Activated naive CD8-positive, alpha-beta T cell (primary cell): ENCODE results near the gene ATXN2.
A peak's percentile ranks its signal among the peaks of the same experiment; 100 is the strongest.

Experiments
- H3K27ac Mint-ChIP-seq: one replicate; pipeline ENCODE4 v1.8.0; 2021; ENCODE audit warnings: mixed read lengths
- H3K27me3 Mint-ChIP-seq: one replicate; pipeline ENCODE4 v1.8.0; 2021; ENCODE audit warnings: mixed read lengths
- H3K36me3 Mint-ChIP-seq: one replicate; pipeline ENCODE4 v1.8.0; 2021; ENCODE audit warnings: mixed read lengths
- H3K4me1 Mint-ChIP-seq: one replicate; pipeline ENCODE4 v1.8.0; 2021; ENCODE audit warnings: low read depth, mixed read lengths
- H3K4me3 Mint-ChIP-seq: one replicate; pipeline ENCODE4 v1.8.0; 2021; ENCODE audit warnings: mild to moderate bottlenecking, mixed read lengths
- H3K9me3 Mint-ChIP-seq: one replicate; pipeline ENCODE4 v1.8.0; 2021; ENCODE audit warnings: low read depth, mixed read lengths

Gene ATXN2

GRCh38 chr12:111437816-111438454 lies 161.2 kb downstream of the ATXN2 start:
- H3K4me3 Mint-ChIP-seq = peak overlapping the region; percentile 73
- H3K9me3 Mint-ChIP-seq = no peaks in the 10 kb centered on the region
- H3K4me1 Mint-ChIP-seq = peaks cover 92% of the 10 kb centered on the region
- H3K27ac Mint-ChIP-seq = peak overlapping the region; percentile 81
- no peaks in the 10 kb centered on the region for H3K36me3 Mint-ChIP-seq
- no peaks in the 10 kb centered on the region for H3K27me3 Mint-ChIP-seq

- Mint-ChIP-seq H3K27ac (peak overlapping the region; percentile 97), H3K36me3 (peaks cover 6% of the 10 kb centered on the region), H3K9me3 (no peaks in the 10 kb centered on the region), H3K4me1 (peaks cover 95% of the 10 kb centered on the region), H3K4me3 (peak overlapping the region; percentile 58), H3K27me3 (no peaks in the 10 kb centered on the region)
Observed at GRCh38 chr12:111436811-111437210, 162.3 kb downstream of the ATXN2 start.

- peaks cover 96% of the 10 kb centered on the region for H3K4me1 Mint-ChIP-seq
- H3K27me3 Mint-ChIP-seq = no peaks in the 10 kb centered on the region
- H3K4me3 Mint-ChIP-seq = peak overlapping the region; percentile 83
- H3K36me3 Mint-ChIP-seq = peaks cover 6% of the 10 kb centered on the region
- peak overlapping the region; percentile 97 for H3K27ac Mint-ChIP-seq
- no peaks in the 10 kb centered on the region for H3K9me3 Mint-ChIP-seq
Observed at GRCh38 chr12:111436266-111436665, 162.8 kb downstream of the ATXN2 start.

- Mint-ChIP-seq H3K4me1 (peaks cover 95% of the 10 kb centered on the region), H3K9me3 (no peaks in the 10 kb centered on the region), H3K4me3 (peak overlapping the region; percentile 83), H3K36me3 (peaks cover 6% of the 10 kb centered on the region), H3K27ac (peak overlapping the region; percentile 97), H3K27me3 (no peaks in the 10 kb centered on the region)
Observed at GRCh38 chr12:111435661-111436201, 163.4 kb downstream of the ATXN2 start.

GRCh38 chr12:111434680-111435338 lies 164.3 kb downstream of the ATXN2 start:
- Mint-ChIP-seq H3K36me3 (peaks cover 6% of the 10 kb centered on the region), H3K4me3 (peak overlapping the region; percentile 83), H3K4me1 (peaks cover 94% of the 10 kb centered on the region), H3K27me3 (no peaks in the 10 kb centered on the region), H3K27ac (peak overlapping the region; percentile 97), H3K9me3 (no peaks in the 10 kb centered on the region)

- Mint-ChIP-seq H3K27me3 (no peaks in the 10 kb centered on the region), H3K4me3 (peak overlapping the region; percentile 83), H3K27ac (peak overlapping the region; percentile 97), H3K9me3 (no peaks in the 10 kb centered on the region), H3K36me3 (peaks cover 6% of the 10 kb centered on the region), H3K4me1 (peaks cover 92% of the 10 kb centered on the region)
Observed at GRCh38 chr12:111434049-111434448, 165.1 kb downstream of the ATXN2 start.

- H3K9me3 Mint-ChIP-seq = no peaks in the 10 kb centered on the region
- H3K4me1 Mint-ChIP-seq = peaks cover 88% of the 10 kb centered on the region
- peak overlapping the region; percentile 81 for H3K4me3 Mint-ChIP-seq
- H3K27me3 Mint-ChIP-seq = no peaks in the 10 kb centered on the region
- peaks cover 6% of the 10 kb centered on the region for H3K36me3 Mint-ChIP-seq
- peak overlapping the region; percentile 95 for H3K27ac Mint-ChIP-seq
Observed at GRCh38 chr12:111431772-111432171, 167.3 kb downstream of the ATXN2 start.

- H3K36me3 Mint-ChIP-seq = peaks cover 6% of the 10 kb centered on the region
- no peaks in the 10 kb centered on the region for H3K9me3 Mint-ChIP-seq
- peaks cover 88% of the 10 kb centered on the region for H3K4me1 Mint-ChIP-seq
- peak overlapping the region; percentile 85 for H3K4me3 Mint-ChIP-seq
- no peaks in the 10 kb centered on the region for H3K27me3 Mint-ChIP-seq
- H3K27ac Mint-ChIP-seq = peak overlapping the region; percentile 95
Observed at GRCh38 chr12:111430433-111431353, 168.4 kb downstream of the ATXN2 start.

- Mint-ChIP-seq H3K36me3 (peaks cover 6% of the 10 kb centered on the region), H3K9me3 (no peaks in the 10 kb centered on the region), H3K27me3 (no peaks in the 10 kb centered on the region), H3K27ac (peak overlapping the region; percentile 94), H3K4me1 (peaks cover 88% of the 10 kb centered on the region), H3K4me3 (peak overlapping the region; percentile 85)
Observed at GRCh38 chr12:111429828-111430432, 169.2 kb downstream of the ATXN2 start.

GRCh38 chr12:111428728-111429175 lies 170.4 kb downstream of the ATXN2 start:
- Mint-ChIP-seq H3K4me1 (peaks cover 84% of the 10 kb centered on the region), H3K9me3 (no peaks in the 10 kb centered on the region), H3K4me3 (peak overlapping the region; percentile 60), H3K27ac (peak overlapping the region; percentile 94), H3K36me3 (peaks cover 6% of the 10 kb centered on the region), H3K27me3 (no peaks in the 10 kb centered on the region)

GRCh38 chr12:111428081-111428727 lies 170.9 kb downstream of the ATXN2 start:
- Mint-ChIP-seq H3K4me1 (peaks cover 78% of the 10 kb centered on the region), H3K4me3 (peak overlapping the region; percentile 60), H3K27me3 (no peaks in the 10 kb centered on the region)

GRCh38 chr12:111427417-111428074 lies 171.6 kb downstream of the ATXN2 start:
- no peaks in the 10 kb centered on the region for H3K9me3 Mint-ChIP-seq
- H3K27me3 Mint-ChIP-seq = no peaks in the 10 kb centered on the region
- peaks cover 74% of the 10 kb centered on the region for H3K4me1 Mint-ChIP-seq
- peak overlapping the region; percentile 85 for H3K27ac Mint-ChIP-seq
- peak overlapping the region; percentile 3 for H3K4me3 Mint-ChIP-seq
- peaks cover 2% of the 10 kb centered on the region for H3K36me3 Mint-ChIP-seq

More at GRCh38 chr12:111428081-111428727, 170.9 kb downstream of the ATXN2 start:
- peak overlapping the region; percentile 85 for H3K27ac Mint-ChIP-seq
- no peaks in the 10 kb centered on the region for H3K9me3 Mint-ChIP-seq
- H3K36me3 Mint-ChIP-seq = peaks cover 6% of the 10 kb centered on the region

GRCh38 chr12:111426344-111427185 lies 172.6 kb downstream of the ATXN2 start:
- H3K36me3 Mint-ChIP-seq = no peaks in the 10 kb centered on the region

More at GRCh38 chr12:111426344-111427185, 172.6 kb downstream of the ATXN2 start:
- H3K9me3 Mint-ChIP-seq = no peaks in the 10 kb centered on the region
- H3K4me1 Mint-ChIP-seq = peaks cover 67% of the 10 kb centered on the region
- H3K4me3 Mint-ChIP-seq = peak overlapping the region; percentile 74
- H3K27ac Mint-ChIP-seq = peak overlapping the region; percentile 85
- H3K27me3 Mint-ChIP-seq = no peaks in the 10 kb centered on the region
